DMS 273 (cell line): Measurements from ENCODE around the gene KLHL29.

Source experiments
- DNase-seq: peaks from one replicate; lab custom pipeline; 2025; ENCODE audit not compliant: unreplicated experiment; lab: John Stamatoyannopoulos, UW

The KLHL29 gene

DNA sequence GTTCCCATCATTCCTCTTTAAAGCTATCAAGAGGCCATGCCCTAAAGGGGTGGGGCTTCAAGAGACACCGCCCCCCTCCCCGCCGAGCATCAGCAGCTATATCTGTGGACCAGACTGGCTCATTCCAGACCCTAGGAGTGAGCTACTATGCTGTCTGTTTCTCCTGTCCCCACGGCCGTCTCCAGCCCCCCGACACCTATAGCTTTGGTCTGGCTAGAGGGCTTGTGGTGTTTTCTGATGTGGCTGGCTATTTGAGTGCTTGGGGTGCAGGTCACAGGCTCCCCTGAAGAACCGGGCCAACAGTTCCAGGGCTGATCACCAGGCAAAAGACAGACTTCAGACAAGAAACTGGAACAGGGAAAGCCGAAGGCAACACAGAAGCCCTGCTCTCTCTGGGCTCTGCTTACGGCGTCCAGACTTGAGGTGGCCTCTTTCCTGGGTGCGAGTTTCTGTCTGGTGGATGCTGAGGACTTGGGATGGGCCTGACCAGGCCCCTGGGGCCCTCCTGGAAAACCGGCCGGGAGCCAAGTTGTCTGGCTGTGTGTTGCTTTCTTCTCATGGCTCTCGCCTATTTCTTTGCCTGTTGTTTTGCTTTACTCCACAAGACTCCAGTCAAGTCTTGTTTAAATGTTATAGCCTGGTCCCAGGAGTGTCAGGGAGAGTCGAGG, 83.6 kb downstream of the KLHL29 start:
- DNase-seq = no peak

GRCh38 chr2:23469142-23469540, 84.2 kb downstream of the KLHL29 start:
- no peak for DNase-seq

DNA sequence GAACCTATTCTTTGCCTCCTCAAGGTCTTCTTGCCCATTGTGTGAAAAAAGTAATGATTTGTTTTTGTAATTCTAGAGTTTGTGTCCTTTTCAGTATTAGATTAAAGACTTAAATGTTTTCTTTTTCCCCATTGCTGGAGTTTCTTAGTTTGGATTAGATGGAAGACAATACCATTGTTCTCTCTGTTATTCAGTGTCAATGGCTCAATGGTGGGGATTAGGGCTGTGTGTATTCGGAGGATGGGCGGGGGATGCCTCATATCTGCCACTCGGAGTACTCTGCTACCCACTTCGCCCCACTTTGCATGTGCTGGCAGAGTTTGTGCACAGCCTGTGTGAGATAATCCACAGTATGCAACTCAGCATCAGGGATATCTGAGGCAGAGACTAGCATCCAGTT, 90.1 kb downstream of the KLHL29 start:
- no peak for DNase-seq

DNA sequence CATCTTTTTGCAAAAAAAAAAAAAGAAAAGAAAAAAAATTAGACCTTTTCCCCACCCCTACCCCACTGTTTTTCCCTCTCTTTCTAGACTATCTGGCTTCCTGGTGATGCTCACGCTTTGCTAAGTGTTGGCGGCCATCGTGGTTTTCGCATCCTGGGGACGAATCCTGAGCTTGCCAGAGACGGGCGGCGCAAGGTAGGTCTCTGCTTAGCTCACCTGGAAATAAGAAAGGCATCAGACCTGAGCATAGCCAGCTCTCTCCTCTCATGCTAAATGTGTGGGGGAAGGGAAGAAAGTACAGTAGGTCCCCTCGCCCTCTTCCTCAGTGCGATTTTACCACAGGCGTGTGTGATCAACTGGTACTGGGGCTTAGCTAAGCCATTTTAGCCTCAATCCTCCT, 90.5 kb downstream of the KLHL29 start:
- DNase-seq = no peak

- DNase-seq = no peak
These were observed 91.8 kb downstream of the KLHL29 start for GRCh38 chr2:23476786-23477185.

DNA sequence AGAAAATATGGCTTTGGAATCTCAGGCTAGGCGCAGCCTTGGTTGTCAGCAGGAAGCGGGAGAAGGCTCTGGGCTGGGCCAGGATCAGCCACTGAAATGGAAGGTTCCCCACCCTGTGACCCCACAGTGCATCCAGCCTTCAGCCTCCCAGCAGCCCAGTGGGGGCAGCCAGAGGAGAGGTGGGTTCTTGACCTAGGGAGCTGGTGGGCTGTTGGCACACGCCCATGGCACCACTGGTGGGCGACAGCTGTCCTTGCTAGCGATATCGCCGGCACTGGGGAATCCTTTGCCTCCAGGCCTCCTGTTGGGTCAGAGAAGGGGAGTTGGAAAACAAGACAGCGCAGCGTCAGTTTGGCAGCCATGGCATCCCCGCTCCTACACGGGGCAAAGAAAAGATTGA, 92.4 kb downstream of the KLHL29 start:
- DNase-seq = no peak

DNA sequence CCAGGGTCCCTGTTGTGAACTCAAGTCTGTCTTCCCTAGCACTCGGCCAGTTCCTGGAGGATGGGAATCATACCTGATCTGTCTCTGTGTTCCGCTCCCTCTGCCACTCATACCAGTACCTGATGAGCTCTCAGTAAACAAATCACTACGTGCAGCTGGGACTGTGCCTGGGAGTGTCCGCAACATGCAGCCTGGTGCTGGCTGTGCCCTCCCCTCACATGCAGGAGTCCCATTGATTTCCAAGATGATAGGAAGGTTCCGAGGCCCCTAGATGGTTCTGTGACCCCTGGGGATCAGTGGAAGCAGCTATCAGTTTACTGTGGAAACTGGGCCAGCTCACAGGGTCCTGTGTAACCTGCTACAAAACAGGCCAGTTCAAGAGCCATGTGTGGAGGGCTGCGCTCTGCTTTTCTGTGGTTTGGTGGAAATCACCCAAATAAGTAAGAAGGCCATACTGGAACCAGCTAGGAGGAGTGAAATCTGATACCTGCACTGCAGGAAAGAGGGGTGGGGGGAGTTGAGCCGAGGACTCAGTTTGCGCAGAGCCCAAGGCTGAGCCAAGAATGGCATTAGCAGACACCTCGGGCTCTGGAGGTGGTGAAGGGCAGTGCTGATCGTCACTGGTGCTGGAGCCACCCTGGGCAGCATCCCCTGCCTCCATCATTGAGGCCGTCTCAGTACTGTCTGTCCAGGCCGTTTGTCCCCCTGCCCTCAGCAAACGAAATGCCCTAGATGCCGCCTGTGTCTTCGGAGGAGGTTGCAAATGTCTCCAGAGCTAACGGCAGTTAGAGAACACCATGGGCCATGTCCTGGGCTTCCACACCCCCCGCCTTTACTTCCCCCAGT, 93.3 kb downstream of the KLHL29 start:
- peak; percentile 21 for DNase-seq

- DNase-seq = peak; percentile 39
These were observed 94.1 kb downstream of the KLHL29 start for GRCh38 chr2:23478933-23479683.

GRCh38 chr2:23480957-23481797, 96.2 kb downstream of the KLHL29 start:
- DNase-seq = peak; percentile 38

DNA sequence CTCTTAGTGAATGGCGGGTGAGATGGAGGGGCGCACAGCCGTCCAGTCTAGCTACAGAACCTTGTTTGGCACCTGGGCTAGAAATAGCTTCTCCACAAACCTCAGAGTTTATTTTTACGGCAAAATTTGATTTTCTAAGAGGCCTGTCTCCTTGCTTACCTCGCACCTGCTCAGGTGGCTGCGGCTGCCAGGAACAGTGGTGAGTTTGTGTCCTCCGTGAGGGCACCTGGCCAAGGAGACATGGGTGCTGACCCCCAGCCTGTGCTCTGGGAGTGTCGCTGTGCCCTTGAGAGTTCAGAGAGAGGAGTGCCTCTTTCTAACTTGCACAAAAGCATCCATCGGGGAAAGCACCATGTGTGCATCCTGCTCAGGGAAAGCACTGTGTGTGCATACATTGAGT, 97.2 kb downstream of the KLHL29 start:
- DNase-seq = no peak

DNA sequence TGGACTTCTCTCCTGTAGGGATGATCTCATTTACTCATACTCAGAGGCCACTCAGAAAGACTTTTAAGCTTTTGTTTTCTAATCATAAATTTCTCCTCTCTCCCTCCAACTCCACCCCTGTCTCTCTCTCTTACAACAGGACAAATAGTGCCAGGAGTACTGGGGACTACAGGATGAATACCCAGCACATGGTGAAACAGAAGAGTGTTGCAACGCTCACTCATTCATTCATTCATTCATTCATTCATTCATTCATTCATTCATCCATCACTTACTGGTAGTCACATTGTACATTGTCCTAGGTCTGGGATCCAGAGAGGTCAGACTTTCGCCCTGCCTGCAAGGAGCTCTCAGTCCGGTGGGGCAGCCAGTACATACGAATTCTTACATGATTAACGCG, 97.6 kb downstream of the KLHL29 start:
- DNase-seq = no peak

DNA sequence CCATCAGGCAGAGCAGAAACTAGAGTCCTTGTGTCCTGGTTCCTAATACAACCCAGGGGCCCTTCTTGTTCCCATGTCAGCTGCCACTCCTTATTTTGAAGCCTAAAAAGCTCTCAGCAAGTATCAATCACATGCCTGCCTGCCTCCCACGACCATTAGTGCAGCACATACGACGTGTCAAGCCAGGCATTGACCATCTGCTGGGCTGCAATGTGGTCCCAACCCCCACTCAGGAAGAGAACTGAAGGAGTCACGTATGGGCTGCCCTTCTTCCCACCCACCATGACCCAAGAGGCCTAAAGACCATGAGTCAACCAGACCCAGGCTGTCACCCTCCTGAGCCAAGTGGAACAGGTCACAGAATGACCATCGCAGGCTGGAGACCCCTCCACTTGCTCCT, 98.8 kb downstream of the KLHL29 start:
- DNase-seq = no peak

DNA sequence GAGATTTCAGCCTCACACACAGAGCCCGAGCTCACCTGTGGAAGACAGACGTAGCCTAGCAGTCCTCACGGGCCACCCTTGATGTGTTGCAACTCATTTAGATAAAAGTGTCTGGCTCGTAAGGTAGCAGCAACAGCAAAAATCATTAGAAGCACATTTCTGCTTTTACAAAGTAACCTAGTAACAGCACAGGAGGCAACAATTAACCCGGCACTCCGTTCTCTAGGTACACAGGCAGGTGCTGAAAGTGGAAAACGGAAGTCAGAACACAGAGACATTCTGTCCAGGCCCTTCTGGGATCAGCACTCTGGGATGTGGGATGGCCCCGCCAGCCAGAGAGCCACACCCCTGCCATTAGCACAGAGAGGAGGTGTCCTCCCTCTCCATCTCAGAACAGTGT, 99.3 kb downstream of the KLHL29 start:
- no peak for DNase-seq

- no peak for DNase-seq
These were observed 99.8 kb downstream of the KLHL29 start for GRCh38 chr2:23484767-23485166.

- DNase-seq = no peak
These were observed 100.3 kb downstream of the KLHL29 start for GRCh38 chr2:23485261-23485660.

- DNase-seq = no peak
These were observed 101.1 kb downstream of the KLHL29 start for GRCh38 chr2:23485841-23486683.

GRCh38 chr2:23486684-23487075, 101.7 kb downstream of the KLHL29 start:
- no peak for DNase-seq

- no peak for DNase-seq
These were observed 102.9 kb downstream of the KLHL29 start for GRCh38 chr2:23487735-23488492.

- DNase-seq = no peak
These were observed 103.6 kb downstream of the KLHL29 start for GRCh38 chr2:23488584-23488983.
